ENCODE data around the gene RAB4A. TPM values are rescaled to one million over a fixed set of nuclear protein-coding genes. Genes with fewer than 3 reads are reported as not detected.

The RAB4A gene
- total RNA-seq, 1 donor from 2014 or later, result 44.1 TPM

- Histone ChIP-seq H2AFZ (replicated peaks) (no peak overlapping the region), H3K4me1 (no peaks in the 10 kb centered on the region), H3K27ac (no peak overlapping the region), H3K9ac (no peak overlapping the region), H3K27me3 (no peaks in the 10 kb centered on the region), H4K20me1 (ENCODE audit: low read depth) (no peaks in the 10 kb centered on the region), H3K36me3 (peaks cover 4% of the 10 kb centered on the region), H3K4me3 (no peak overlapping the region), H3K9me3 (ENCODE audit: low read depth) (no peaks in the 10 kb centered on the region), H3F3A (ENCODE audit: low read depth) (peaks cover under 1% of the 10 kb centered on the region), H3K79me2 (ENCODE audit: low read depth) (no peaks in the 10 kb centered on the region), H3K4me2 (no peak overlapping the region)
- H3K36me3 Mint-ChIP-seq, result peaks cover 33% of the 10 kb centered on the region
- TF ChIP-seq EZH2phosphoT487 (IDR thresholded peaks at IDR 0.05) (no peak), EZH2 (IDR thresholded peaks at IDR 0.05) (no peak)
- TF ChIP-seq, protein P1, sequence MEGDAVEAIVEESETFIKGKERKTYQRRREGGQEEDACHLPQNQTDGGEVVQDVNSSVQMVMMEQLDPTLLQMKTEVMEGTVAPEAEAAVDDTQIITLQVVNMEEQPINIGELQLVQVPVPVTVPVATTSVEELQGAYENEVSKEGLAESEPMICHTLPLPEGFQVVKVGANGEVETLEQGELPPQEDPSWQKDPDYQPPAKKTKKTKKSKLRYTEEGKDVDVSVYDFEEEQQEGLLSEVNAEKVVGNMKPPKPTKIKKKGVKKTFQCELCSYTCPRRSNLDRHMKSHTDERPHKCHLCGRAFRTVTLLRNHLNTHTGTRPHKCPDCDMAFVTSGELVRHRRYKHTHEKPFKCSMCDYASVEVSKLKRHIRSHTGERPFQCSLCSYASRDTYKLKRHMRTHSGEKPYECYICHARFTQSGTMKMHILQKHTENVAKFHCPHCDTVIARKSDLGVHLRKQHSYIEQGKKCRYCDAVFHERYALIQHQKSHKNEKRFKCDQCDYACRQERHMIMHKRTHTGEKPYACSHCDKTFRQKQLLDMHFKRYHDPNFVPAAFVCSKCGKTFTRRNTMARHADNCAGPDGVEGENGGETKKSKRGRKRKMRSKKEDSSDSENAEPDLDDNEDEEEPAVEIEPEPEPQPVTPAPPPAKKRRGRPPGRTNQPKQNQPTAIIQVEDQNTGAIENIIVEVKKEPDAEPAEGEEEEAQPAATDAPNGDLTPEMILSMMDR (IDR thresholded peaks at IDR 0.05), result no peak
- no peak overlapping the region for H3K27ac Mint-ChIP-seq
- H3K4me1 Mint-ChIP-seq, result peaks cover 9% of the 10 kb centered on the region
- DNase-seq (ENCODE audit: low spot score), result no peak
- no peak overlapping the region for H3K4me3 Mint-ChIP-seq
- H3K27me3 Mint-ChIP-seq (ENCODE audit: insufficient read depth, low read depth), result peaks cover 3% of the 10 kb centered on the region
- H3K9me3 Mint-ChIP-seq, result no peaks in the 10 kb centered on the region
These were observed 52.3 kb downstream of the RAB4A start for GRCh38 chr1:229323201-229323600.

DNA sequence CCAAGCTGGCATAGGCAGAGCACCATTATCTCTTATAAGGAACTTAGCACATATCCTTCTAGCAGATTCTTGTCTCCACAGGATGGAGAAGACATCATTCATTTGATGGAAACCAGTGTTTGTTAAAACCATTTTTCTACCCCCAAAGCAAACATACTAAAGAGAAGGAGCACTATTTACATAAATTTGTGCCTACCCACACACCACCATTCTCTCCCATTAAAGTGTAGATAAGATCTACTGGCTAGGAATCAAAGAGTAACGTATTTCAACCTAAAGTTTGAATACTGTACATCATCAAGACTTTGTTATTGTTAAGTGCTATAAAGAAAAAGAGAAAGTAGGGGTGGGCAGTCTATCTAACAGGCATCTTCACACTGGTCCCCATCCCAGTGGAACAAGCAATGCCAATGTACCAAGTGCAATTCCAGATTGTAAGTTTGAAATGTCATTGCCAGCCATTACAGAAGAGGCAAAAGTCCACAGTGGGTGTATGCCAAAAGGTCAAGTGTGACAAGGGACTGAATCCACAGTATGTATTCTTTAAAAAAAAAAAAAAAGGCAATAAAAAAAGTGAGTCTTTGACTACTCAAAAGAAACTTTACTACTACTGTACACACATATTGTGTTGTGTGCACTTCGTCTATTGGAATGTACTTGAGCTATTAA is 53.1 kb downstream of the RAB4A start:
- Mint-ChIP-seq H3K36me3 (peaks cover 29% of the 10 kb centered on the region), H3K4me1 (peaks cover 9% of the 10 kb centered on the region), H3K27me3 (ENCODE audit: insufficient read depth, low read depth) (peaks cover 3% of the 10 kb centered on the region), H3K27ac (no peak overlapping the region), H3K9me3 (no peaks in the 10 kb centered on the region), H3K4me3 (no peak overlapping the region)
- H3K4me2 ChIP-seq, result no peak overlapping the region
- H3K4me1 ChIP-seq, result no peaks in the 10 kb centered on the region
- TF ChIP-seq, protein P1 (IDR thresholded peaks at IDR 0.05), result no peak
- TF ChIP-seq EZH2phosphoT487 (IDR thresholded peaks at IDR 0.05), result no peak
- TF ChIP-seq EZH2 (IDR thresholded peaks at IDR 0.05), result no peak
- H4K20me1 ChIP-seq (ENCODE audit: low read depth), result peaks cover 2% of the 10 kb centered on the region
- no peaks in the 10 kb centered on the region for H3K27me3 ChIP-seq
- H2AFZ ChIP-seq (replicated peaks), result no peak overlapping the region
- H3K27ac ChIP-seq, result no peak overlapping the region
- no peak overlapping the region for H3K4me3 ChIP-seq
- H3K9me3 ChIP-seq (ENCODE audit: low read depth), result no peaks in the 10 kb centered on the region
- no peaks in the 10 kb centered on the region for H3K79me2 ChIP-seq (ENCODE audit: low read depth)
- no peak overlapping the region for H3K9ac ChIP-seq
- H3F3A ChIP-seq (ENCODE audit: low read depth), result no peaks in the 10 kb centered on the region
- no peak for DNase-seq (ENCODE audit: low spot score)
- H3K36me3 ChIP-seq, result peaks cover 4% of the 10 kb centered on the region

- H3K79me2 ChIP-seq (ENCODE audit: low read depth), result no peaks in the 10 kb centered on the region
- TF ChIP-seq EZH2phosphoT487 (IDR thresholded peaks at IDR 0.05) (no peak), EZH2 (IDR thresholded peaks at IDR 0.05) (no peak)
- TF ChIP-seq, protein P1 (IDR thresholded peaks at IDR 0.05), result no peak
- no peaks in the 10 kb centered on the region for H3F3A ChIP-seq (ENCODE audit: low read depth)
- Mint-ChIP-seq H3K4me1 (peaks cover 9% of the 10 kb centered on the region), H3K9me3 (no peaks in the 10 kb centered on the region), H3K4me3 (no peak overlapping the region), H3K27ac (no peak overlapping the region), H3K27me3 (ENCODE audit: insufficient read depth, low read depth) (peaks cover 3% of the 10 kb centered on the region), H3K36me3 (peaks cover 23% of the 10 kb centered on the region)
- no peak overlapping the region for H3K4me3 ChIP-seq
- no peak overlapping the region for H3K27ac ChIP-seq
- no peak overlapping the region for H3K4me2 ChIP-seq
- no peaks in the 10 kb centered on the region for H3K4me1 ChIP-seq
- H4K20me1 ChIP-seq (ENCODE audit: low read depth), result peaks cover 4% of the 10 kb centered on the region
- no peaks in the 10 kb centered on the region for H3K9me3 ChIP-seq (ENCODE audit: low read depth)
- peaks cover 4% of the 10 kb centered on the region for H3K36me3 ChIP-seq
- DNase-seq (ENCODE audit: low spot score), result no peak
- no peaks in the 10 kb centered on the region for H3K27me3 ChIP-seq
- no peak overlapping the region for H2AFZ ChIP-seq (replicated peaks)
- H3K9ac ChIP-seq, result no peak overlapping the region
These were observed 54.5 kb downstream of the RAB4A start for GRCh38 chr1:229325401-229325800.
